Mesothelial cell of epicardium (in vitro differentiated cells): ENCODE data around the gene DUSP16. TPM values are rescaled to one million over a fixed set of nuclear protein-coding genes. Genes with fewer than 3 reads are reported as not detected.

Experiments
- DNase-seq, 2 experiments: peaks; one replicate each; pipeline ENCODE4 v3.0.0; 2021; ENCODE audit warnings: low spot score in 2 of 2; ENCODE audit not compliant: unreplicated experiment in 2 of 2
- H3K27ac Mint-ChIP-seq: 2 replicates; pipeline ENCODE4 v1.8.0; 2021; ENCODE audit warnings: mixed read lengths
- H3K27me3 Mint-ChIP-seq: 2 replicates; pipeline ENCODE4 v1.8.0; 2021; ENCODE audit warnings: low read depth, mixed read lengths
- H3K36me3 Mint-ChIP-seq: 2 replicates; pipeline ENCODE4 v1.8.0; 2021; ENCODE audit warnings: mixed read lengths
- H3K4me1 Mint-ChIP-seq: 2 replicates; pipeline ENCODE4 v1.8.0; 2021; ENCODE audit warnings: mixed read lengths
- H3K4me3 Mint-ChIP-seq: 2 replicates; pipeline ENCODE4 v1.8.0; 2021; ENCODE audit warnings: mild to moderate bottlenecking, moderate library complexity, mixed read lengths
- H3K9me3 Mint-ChIP-seq: 2 replicates; pipeline ENCODE4 v1.8.0; 2021; ENCODE audit warnings: mixed read lengths
- total RNA-seq: library from RNA; stranded (reverse); gene quantifications from 3 replicates; pipeline ENCODE4 v1.2.1, GENCODE V29; 2021
- TF ChIP-seq, protein P1 (sequence below): fragments of 200-600 bp; sonication (generic); IDR thresholded peaks from one replicate; pipeline ENCODE4 v1.5.0; 2021; ENCODE audit warnings: antibody characterized with exemption; ENCODE audit not compliant: unreplicated experiment

Gene DUSP16
- total RNA-seq: 31.4 to 31.9 TPM (median 31.5 TPM) in 3 replicates

DNA sequence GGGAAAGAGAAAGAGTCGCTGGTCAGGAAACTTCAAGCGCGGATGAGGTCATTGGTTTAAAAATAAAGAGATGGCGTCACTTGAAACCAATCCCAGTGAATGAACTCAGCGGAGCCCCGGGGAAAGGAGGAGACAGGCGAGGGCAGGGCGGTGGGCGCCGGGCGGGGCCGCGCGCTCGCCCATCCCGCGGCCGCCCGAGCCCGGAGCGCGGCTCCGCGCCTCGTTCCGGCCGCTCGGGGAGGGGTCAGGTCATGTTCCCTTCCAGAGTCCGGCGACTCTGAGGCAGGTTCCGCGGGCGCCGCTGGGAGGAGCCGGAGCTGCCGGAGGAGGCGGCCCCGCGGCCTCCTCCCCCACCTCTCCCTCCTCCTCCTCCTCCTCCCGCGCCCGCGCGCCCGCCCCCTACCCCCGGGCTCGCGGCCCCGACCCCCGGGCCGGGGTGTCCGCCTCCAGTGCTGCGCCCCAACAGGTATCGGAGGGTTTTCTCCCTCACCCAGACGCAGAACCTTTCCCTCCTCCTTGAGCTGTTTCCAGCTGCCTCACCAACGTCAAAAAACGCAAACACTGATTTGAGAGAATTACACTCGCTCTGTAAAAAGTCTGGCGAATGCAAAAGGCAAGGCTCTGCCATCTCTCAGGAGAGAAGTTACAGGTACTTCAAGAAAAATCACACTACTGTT lies at the start of gene DUSP16:
Gene DUSP16, minus strand, starts transcription at position 279 of the 677 bp plus-strand sequence. CDS start 41,765 bp downstream, outside the sequence.
- peak; percentile 59 to 85 for DNase-seq
- Mint-ChIP-seq H3K27me3 (no peaks in the 10 kb centered on the region), H3K4me1 (peaks cover 29% of the 10 kb centered on the region), H3K27ac (peak within 1 kb of the TSS; percentile 98), H3K36me3 (peaks cover 3% of the 10 kb centered on the region), H3K4me3 (peak within 1 kb of the TSS; percentile 81), H3K9me3 (peaks cover 10% of the 10 kb centered on the region)
- TF ChIP-seq, protein P1, sequence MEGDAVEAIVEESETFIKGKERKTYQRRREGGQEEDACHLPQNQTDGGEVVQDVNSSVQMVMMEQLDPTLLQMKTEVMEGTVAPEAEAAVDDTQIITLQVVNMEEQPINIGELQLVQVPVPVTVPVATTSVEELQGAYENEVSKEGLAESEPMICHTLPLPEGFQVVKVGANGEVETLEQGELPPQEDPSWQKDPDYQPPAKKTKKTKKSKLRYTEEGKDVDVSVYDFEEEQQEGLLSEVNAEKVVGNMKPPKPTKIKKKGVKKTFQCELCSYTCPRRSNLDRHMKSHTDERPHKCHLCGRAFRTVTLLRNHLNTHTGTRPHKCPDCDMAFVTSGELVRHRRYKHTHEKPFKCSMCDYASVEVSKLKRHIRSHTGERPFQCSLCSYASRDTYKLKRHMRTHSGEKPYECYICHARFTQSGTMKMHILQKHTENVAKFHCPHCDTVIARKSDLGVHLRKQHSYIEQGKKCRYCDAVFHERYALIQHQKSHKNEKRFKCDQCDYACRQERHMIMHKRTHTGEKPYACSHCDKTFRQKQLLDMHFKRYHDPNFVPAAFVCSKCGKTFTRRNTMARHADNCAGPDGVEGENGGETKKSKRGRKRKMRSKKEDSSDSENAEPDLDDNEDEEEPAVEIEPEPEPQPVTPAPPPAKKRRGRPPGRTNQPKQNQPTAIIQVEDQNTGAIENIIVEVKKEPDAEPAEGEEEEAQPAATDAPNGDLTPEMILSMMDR: no peak

DNA sequence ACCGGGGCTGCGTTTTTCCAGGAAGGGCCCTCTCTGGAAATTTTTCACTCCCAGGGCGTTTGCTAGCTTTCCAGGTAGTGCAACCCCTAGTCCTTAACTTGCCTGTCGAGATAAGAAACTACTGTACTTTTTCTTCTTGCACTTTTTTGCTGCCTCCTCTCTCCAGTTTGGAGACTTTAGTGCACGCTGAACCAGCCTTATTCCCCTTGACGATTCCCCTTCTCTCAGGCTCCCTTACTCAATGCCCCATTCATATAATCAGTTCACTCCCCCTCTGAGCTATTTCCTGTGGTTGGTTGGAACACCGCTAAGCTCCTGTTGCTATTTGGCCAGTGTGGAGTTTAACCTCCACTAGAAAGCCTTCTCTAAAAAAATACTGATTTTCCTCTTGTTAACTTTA lies 49.7 kb upstream of the DUSP16 start:
- TF ChIP-seq, protein P1: no peak
- Mint-ChIP-seq H3K4me1 (peaks cover 26% of the 10 kb centered on the region), H3K36me3 (peaks cover 3% of the 10 kb centered on the region), H3K9me3 (no peaks in the 10 kb centered on the region), H3K27ac (peak overlapping the region; percentile 93), H3K27me3 (no peaks in the 10 kb centered on the region), H3K4me3 (peak overlapping the region; percentile 86)
- DNase-seq: no peak

DNA sequence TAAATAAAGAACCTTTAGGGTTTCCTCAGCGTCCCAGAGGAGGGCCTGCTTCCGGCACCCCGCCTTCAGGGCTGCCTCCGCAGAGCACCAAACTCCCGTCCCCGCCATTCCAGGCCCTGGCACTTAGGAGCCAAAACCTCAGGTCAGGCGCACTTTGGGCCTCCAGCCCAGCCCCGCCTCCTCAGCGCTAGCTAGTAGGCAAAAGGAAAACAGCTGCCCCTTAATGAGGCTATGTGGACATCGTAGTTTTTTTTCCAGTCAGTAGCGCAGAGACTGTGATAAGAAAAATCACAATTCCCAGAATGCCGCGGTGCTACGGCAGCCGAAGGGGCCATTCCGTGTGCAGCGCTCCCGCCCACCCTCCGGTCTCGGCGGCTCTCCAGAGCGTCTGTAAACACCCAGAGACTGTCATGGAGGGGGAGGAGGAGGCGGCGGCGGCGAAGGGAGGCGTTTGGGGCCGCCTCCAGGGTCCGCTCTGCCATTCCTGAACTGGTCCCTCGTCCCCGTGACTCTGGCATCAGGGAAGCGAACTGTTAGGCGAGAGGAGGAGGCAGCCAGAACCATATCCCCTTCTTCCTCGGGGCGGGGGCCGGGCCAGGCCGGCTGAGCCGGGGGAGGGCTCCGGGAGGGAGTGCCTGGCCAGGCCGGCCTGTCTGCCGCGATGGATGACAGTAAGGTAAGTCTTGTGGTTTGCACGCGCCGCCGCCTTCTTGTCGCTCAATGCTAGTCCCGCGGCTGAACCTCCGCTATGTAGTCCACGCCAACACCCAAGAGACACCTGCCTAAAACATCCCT lies 49.0 kb upstream of the DUSP16 start, which contains the start of gene CREBL2:
Gene CREBL2, plus strand, starts transcription at position 365 of the 795 bp plus-strand sequence. Its CDS starts 297 bp downstream, at position 662.
- Mint-ChIP-seq H3K27ac (peak within 1 kb of the TSS; percentile 93), H3K4me1 (peaks cover 30% of the 10 kb centered on the region), H3K4me3 (peak within 1 kb of the TSS; percentile 86), H3K36me3 (no peaks in the 10 kb centered on the region), H3K27me3 (no peaks in the 10 kb centered on the region), H3K9me3 (no peaks in the 10 kb centered on the region)
- TF ChIP-seq, protein P1: no peak
- peak; percentile 73 to 81 for DNase-seq

DNA sequence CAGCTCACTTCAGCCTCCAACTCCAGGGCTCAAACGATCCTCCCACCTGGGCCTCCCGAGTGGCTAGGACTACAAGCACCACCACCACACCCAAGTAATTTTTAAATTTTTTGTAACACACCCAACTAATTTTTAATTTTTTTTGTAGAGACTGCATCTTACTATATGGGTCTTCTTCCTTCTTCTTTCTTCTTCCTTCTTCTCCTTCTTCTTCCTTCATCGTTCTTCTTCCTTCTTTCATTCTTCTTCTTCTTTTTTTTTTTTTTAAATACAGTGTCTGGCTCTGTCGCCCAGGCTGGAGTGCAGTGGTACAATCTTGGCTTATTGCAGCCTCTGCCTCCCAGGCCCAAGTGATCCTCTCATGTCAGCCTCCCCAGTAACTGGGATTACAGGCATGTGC lies 48.0 kb upstream of the DUSP16 start:
- Mint-ChIP-seq H3K36me3 (no peaks in the 10 kb centered on the region), H3K27ac (peak overlapping the region; percentile 93), H3K4me1 (peaks cover 29% of the 10 kb centered on the region), H3K9me3 (no peaks in the 10 kb centered on the region), H3K27me3 (no peaks in the 10 kb centered on the region), H3K4me3 (peak overlapping the region; percentile 86)
- no peak for DNase-seq
- TF ChIP-seq, protein P1: no peak

DNA sequence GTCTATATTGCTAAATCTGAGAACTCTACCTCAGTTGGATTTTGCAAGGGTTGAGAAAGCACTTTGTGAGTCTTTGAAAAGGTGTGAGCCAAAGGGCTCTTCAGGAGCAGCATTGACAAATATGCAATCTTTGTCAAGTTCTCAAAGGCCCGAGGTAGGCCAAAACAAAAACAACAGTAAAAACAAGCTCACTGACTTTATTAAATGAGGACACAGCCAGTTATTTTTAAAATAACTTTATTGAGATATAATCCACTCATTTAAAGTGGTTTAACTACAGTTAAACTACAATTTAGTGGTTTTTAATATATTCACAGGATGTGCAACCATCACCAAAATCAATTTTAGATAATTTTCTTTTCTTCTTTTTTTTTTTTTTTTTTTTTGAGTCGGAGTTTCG lies 47.0 kb upstream of the DUSP16 start:
- no peak for DNase-seq
- Mint-ChIP-seq H3K27ac (no peak overlapping the region), H3K27me3 (no peaks in the 10 kb centered on the region), H3K9me3 (no peaks in the 10 kb centered on the region), H3K36me3 (no peaks in the 10 kb centered on the region), H3K4me1 (peaks cover 34% of the 10 kb centered on the region), H3K4me3 (no peak overlapping the region)
- TF ChIP-seq, protein P1: no peak
